Activated effector memory CD4-positive, alpha-beta T cell treated with anti-CD3 and anti-CD28 coated beads, Interleukin-2, amount 50 U/mL, for 16 hours (primary cell): Measurements from ENCODE around the gene NTHL1.
"Not testable (repeated sequence)": the region's sequence is repeated elsewhere in the genome, so short reads cannot be mapped to it uniquely, and the experiment has no call there.

Source experiments
- DNase-seq: peaks from one replicate; pipeline ENCODE4 v3.0.0-alpha.2; 2020

The NTHL1 gene

GRCh38 chr16:2027024-2028010 lies 20.3 kb downstream of the NTHL1 start:
- peak; percentile 71 for DNase-seq

- DNase-seq: peak; percentile 75
Observed at GRCh38 chr16:2026461-2027023, 21.1 kb downstream of the NTHL1 start, which contains the start of gene NHERF2. Gene NHERF2 (plus strand): TSS chr16:2026902. CDS start chr16:2027006, 104 bp downstream.

- no peak for DNase-seq
Observed at GRCh38 chr16:2025878-2026460, 21.7 kb downstream of the NTHL1 start.

- DNase-seq: no peak
Observed at GRCh38 chr16:2025251-2025650, 22.4 kb downstream of the NTHL1 start.

GRCh38 chr16:2024032-2024420 lies 23.6 kb downstream of the NTHL1 start:
- DNase-seq: no peak

- DNase-seq: peak; percentile 98
Observed at GRCh38 chr16:2023092-2024031, 24.3 kb downstream of the NTHL1 start.

- DNase-seq: no peak
Observed at GRCh38 chr16:2022723-2023091, 24.9 kb downstream of the NTHL1 start.

GRCh38 chr16:2019921-2020831 lies 27.5 kb downstream of the NTHL1 start:
- no peak for DNase-seq

GRCh38 chr16:2019518-2019920 lies 28.1 kb downstream of the NTHL1 start, which contains the start of gene NPW:
Gene NPW (plus strand): TSS chr16:2019785.
- DNase-seq: peak; percentile 74

- DNase-seq: peak; percentile 72
Observed at GRCh38 chr16:2016407-2016922, 31.2 kb downstream of the NTHL1 start.

- DNase-seq: no peak
Observed at GRCh38 chr16:2015947-2016208, 31.8 kb downstream of the NTHL1 start.

- DNase-seq: no peak
Observed at GRCh38 chr16:2015117-2015946, 32.3 kb downstream of the NTHL1 start.

GRCh38 chr16:2013527-2013926 lies 34.1 kb downstream of the NTHL1 start:
- no peak for DNase-seq

GRCh38 chr16:2011726-2012125 lies 35.9 kb downstream of the NTHL1 start:
- DNase-seq: not testable (repeated sequence)

- DNase-seq: peak; percentile 93
Observed at GRCh38 chr16:2009791-2010510, 37.7 kb downstream of the NTHL1 start, which contains the start of gene ZNF598. Gene ZNF598 (minus strand): TSS chr16:2009821.

GRCh38 chr16:2009164-2009711 lies 38.4 kb downstream of the NTHL1 start:
- peak; percentile 77 for DNase-seq

- DNase-seq: peak; percentile 75
Observed at GRCh38 chr16:2008631-2009163, 38.9 kb downstream of the NTHL1 start.

GRCh38 chr16:2008009-2008526 lies 39.6 kb downstream of the NTHL1 start:
- peak; percentile 73 for DNase-seq
